CD4-positive, alpha-beta memory T cell (primary cell): ENCODE results near the gene CACNA1B. TPM values are rescaled to one million over a fixed set of nuclear protein-coding genes. Genes with fewer than 3 reads are reported as not detected.
A peak's percentile ranks its signal among the peaks of the same experiment; 100 is the strongest.
"Not testable (repeated sequence)": the region's sequence is repeated elsewhere in the genome, so short reads cannot be mapped to it uniquely, and the experiment has no call there.

Experiments
- CTCF ChIA-PET: fragments of 350-600 bp; sonication (Branson Sonifier 250); formaldehyde crosslinking; loops from one replicate; lab custom pipeline; 2021; ENCODE audit warnings: inconsistent platforms; ENCODE audit not compliant: partially characterized antibody; lab: Charles Lee
- POLR2A ChIA-PET: fragments of 350-600 bp; sonication (Branson Sonifier 250); formaldehyde crosslinking; loops from one replicate; lab custom pipeline; 2021; ENCODE audit not compliant: partially characterized antibody; lab: Charles Lee
- DNase-seq, 5 donors: peaks; one replicate each; pipeline versions ENCODE4 v3.0.0 to v3.0.0-alpha.2; 2020 to 2022; ENCODE audit warnings: mixed read lengths in 1 of 5
- H3K27ac ChIP-seq: one replicate; pipeline ENCODE4 v1.7.0; 2013; ENCODE audit warnings: low read depth, low read length
- H3K27me3 ChIP-seq: 2 replicates; pipeline ENCODE4 v1.7.0; 2013; ENCODE audit warnings: mild to moderate bottlenecking, low read length, moderate library complexity; ENCODE audit not compliant: insufficient read depth
- H3K36me3 ChIP-seq: 2 replicates; pipeline ENCODE4 v1.7.0; 2013; ENCODE audit warnings: mild to moderate bottlenecking, low read length, moderate library complexity; ENCODE audit not compliant: insufficient read depth
- H3K4me1 ChIP-seq: 2 replicates; pipeline ENCODE4 v1.7.0; 2013; ENCODE audit warnings: mild to moderate bottlenecking, low read length, moderate library complexity; ENCODE audit not compliant: insufficient read depth
- H3K4me3 ChIP-seq, 2 donors: one replicate each; pipeline ENCODE4 v1.7.0; 2013; ENCODE audit warnings: low read length in 2 of 2, mild to moderate bottlenecking in 1 of 2
- H3K9me3 ChIP-seq, 2 donors: one replicate each; pipeline ENCODE4 v1.7.0; 2013; ENCODE audit warnings: low read length in 2 of 2, control low read depth in 1 of 2; ENCODE audit not compliant: control insufficient read depth in 1 of 2
- H3K27ac Mint-ChIP-seq, 7 donors: one replicate each; pipeline ENCODE4 v1.8.0; 2020 to 2021; ENCODE audit warnings: mixed read lengths in 7 of 7, mild to moderate bottlenecking in 6 of 7, inconsistent platforms in 3 of 7, moderate library complexity in 3 of 7
- H3K27me3 Mint-ChIP-seq, 2 donors: one replicate each; pipeline ENCODE4 v1.8.0; 2020 to 2021; ENCODE audit warnings: mixed read lengths in 2 of 2
- H3K36me3 Mint-ChIP-seq, 2 donors: one replicate each; pipeline ENCODE4 v1.8.0; 2020 to 2021; ENCODE audit warnings: mixed read lengths in 2 of 2, inconsistent platforms in 1 of 2, mild to moderate bottlenecking in 1 of 2
- H3K4me1 Mint-ChIP-seq, 4 donors: one replicate each; pipeline ENCODE4 v1.8.0; 2020 to 2021; ENCODE audit warnings: mixed read lengths in 4 of 4, mild to moderate bottlenecking in 1 of 4
- H3K4me3 Mint-ChIP-seq, 8 donors: one replicate each; pipeline ENCODE4 v1.8.0; 2020 to 2021; ENCODE audit warnings: mixed read lengths in 8 of 8, mild to moderate bottlenecking in 7 of 8, moderate library complexity in 6 of 8, inconsistent platforms in 3 of 8
- H3K9me3 Mint-ChIP-seq, 8 donors: one replicate each; pipeline ENCODE4 v1.8.0; 2020 to 2021; ENCODE audit warnings: mixed read lengths in 8 of 8, mild to moderate bottlenecking in 5 of 8, inconsistent platforms in 3 of 8, moderate library complexity in 1 of 8
- intact Hi-C: fragments of 100-400 bp; cut with micrococcal nuclease; formaldehyde crosslinking; loops from one replicate; pipeline ENCODE4 v1.15.1; 2023
- polyA plus RNA-seq, 2 donors: library from polyadenylated mRNA; unstranded; fragments of 300-500 nt; fragmentation: Illumina TruSeq; gene quantifications; one replicate each; pipeline ENCODE4 v1.2.3, GENCODE V29; 2021
- total RNA-seq, 2 experiments: library from RNA; stranded (reverse); gene quantifications; one replicate each; pipeline ENCODE4 v1.2.3, GENCODE V29; 2021

CACNA1B gene
- total and polyA plus RNA-seq, 4 experiments from 2014 or later, result not detected

DNA sequence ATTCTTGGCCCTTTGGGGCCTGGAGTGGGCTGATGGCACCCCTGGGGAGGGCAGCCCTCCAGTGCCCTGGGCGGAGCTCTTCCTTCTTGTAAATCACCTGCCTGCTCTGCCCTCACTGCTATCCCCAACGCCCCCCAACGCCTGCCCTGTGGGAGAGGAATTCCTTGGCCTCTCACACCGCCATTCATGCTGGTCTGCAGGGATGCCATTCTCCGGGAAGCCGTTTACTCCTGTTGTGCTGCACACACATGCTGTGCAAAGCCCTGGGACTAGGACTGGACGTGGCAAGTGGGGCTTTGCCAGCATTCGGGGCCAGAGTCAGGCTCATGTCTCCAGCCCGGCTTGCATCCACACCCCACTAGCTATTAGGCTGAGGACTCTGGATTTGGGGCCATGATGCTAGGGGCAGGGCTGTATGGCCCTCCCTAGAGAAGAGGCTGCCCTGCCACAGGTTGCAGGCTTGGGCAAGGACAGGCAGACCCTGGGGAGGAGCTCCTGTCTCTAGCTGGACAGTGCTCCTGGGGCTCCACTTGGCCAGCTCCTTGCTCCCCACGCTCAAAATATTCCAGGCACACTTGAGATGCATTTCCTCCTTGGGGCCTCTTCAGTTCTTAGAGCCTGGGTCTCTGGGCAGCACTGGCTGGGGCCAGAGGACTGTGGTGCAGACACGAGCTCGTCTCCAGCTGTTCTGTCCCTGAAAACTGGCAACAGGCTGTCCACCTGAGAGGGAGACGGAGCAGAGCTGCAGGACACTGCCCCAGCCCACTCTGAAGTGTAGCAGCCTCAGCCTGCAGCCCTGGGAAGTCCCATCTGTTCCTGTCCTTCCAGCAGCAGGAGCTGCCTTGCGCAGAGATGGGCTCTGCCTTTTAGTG is 226.9 kb downstream of the CACNA1B start:
- no peaks in the 10 kb centered on the region for H3K36me3 ChIP-seq
- H3K4me1 ChIP-seq, result no peaks in the 10 kb centered on the region
- Mint-ChIP-seq H3K4me1 (no peaks in the 10 kb centered on the region), H3K4me3 (no peak overlapping the region), H3K27ac (no peak overlapping the region), H3K9me3 (no peaks in the 10 kb centered on the region), H3K27me3 (peaks cover 4 to 6% of the 10 kb centered on the region in 2 donors), H3K36me3 (no peaks in the 10 kb centered on the region)
- intact Hi-C loops, result no loop called here
- H3K27me3 ChIP-seq, result no peaks in the 10 kb centered on the region
- DNase-seq, result no peak
- POLR2A ChIA-PET, result no interaction called here
- CTCF ChIA-PET, result no interaction called here
- no peaks in the 10 kb centered on the region for H3K9me3 ChIP-seq
- H3K4me3 ChIP-seq, result no peak overlapping the region
- no peak overlapping the region for H3K27ac ChIP-seq

DNA sequence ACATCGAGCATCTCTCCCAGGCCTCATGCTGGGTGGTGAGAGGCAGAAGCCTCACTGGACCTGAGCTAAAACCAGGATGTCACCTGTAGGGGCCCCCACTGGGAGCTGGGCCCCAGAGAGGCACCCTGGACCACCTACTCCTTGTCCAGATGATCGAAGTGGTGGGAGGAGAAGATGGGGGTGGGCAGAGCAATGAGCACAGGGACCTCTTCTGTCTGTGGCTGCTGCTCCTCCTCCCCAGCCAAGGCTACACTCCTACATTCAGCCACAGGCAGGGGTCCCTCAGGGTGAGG is 227.5 kb downstream of the CACNA1B start:
- POLR2A ChIA-PET, result no interaction called here
- no peak overlapping the region for H3K4me3 ChIP-seq
- no peaks in the 10 kb centered on the region for H3K36me3 Mint-ChIP-seq
- CTCF ChIA-PET, result no interaction called here
- H3K36me3 ChIP-seq, result no peaks in the 10 kb centered on the region
- no peak overlapping the region for H3K27ac ChIP-seq
- H3K9me3 Mint-ChIP-seq, result no peaks in the 10 kb centered on the region
- H3K4me1 Mint-ChIP-seq, result no peaks in the 10 kb centered on the region
- H3K4me3 Mint-ChIP-seq, result no peak overlapping the region
- no peak for DNase-seq
- no peaks in the 10 kb centered on the region for H3K9me3 ChIP-seq
- no peaks in the 10 kb centered on the region for H3K27me3 ChIP-seq
- peaks cover 4 to 6% of the 10 kb centered on the region in 2 donors for H3K27me3 Mint-ChIP-seq
- intact Hi-C loops, result no loop called here
- no peak overlapping the region for H3K27ac Mint-ChIP-seq
- H3K4me1 ChIP-seq, result no peaks in the 10 kb centered on the region

DNA sequence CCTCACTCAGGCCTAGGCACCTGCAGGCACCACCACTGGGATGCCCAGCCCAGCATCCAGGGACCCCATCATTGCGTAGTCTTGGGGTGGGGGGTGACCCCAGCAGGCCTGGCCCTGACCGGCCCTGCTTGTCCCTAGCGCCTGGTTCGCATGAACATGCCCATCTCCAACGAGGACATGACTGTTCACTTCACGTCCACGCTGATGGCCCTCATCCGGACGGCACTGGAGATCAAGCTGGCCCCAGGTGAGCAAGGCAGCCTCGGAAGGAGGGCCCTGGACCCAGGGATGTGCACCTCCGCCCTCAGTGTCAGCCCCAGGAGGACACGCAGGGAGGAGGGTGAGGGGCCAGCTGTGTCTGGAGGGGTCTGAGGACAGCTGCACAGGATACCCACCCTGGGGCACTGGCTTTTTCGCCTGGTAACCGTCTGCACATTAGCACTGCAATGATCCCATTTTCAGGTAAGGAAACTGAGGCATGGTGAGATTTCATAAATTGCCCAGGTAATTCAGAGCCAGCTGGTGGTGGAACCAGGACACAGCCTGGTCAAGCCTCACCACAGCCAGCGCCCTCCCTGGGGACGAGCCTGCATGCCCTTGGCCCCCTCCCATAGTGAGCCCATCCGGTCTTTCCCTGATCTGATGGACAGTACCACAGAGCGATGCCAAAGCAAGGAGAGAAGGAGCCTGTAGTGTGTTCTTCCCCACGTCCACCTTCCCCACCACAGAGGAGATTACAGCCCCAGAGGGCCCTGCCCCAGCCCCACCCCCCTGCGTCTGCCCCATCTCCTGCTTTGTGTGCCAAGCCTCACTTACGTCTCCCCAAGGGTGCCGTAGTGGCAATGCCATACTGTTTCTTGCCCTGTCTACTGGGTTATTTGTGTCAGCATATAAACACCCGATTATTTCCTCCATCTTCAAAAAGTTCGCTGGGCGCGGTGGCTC is 228.3 kb downstream of the CACNA1B start:
- Mint-ChIP-seq H3K9me3 (no peaks in the 10 kb centered on the region), H3K27me3 (peaks cover 4 to 7% of the 10 kb centered on the region in 2 donors), H3K27ac (no peak overlapping the region), H3K4me1 (no peaks in the 10 kb centered on the region), H3K4me3 (no peak overlapping the region), H3K36me3 (no peaks in the 10 kb centered on the region)
- Histone ChIP-seq H3K27ac (no peak overlapping the region), H3K4me1 (no peaks in the 10 kb centered on the region), H3K9me3 (no peaks in the 10 kb centered on the region), H3K36me3 (no peaks in the 10 kb centered on the region), H3K4me3 (no peak overlapping the region), H3K27me3 (no peaks in the 10 kb centered on the region)
- intact Hi-C loops, result no loop called here
- no peak for DNase-seq
- ChIA-PET CTCF (no interaction called here), POLR2A (no interaction called here)

DNA sequence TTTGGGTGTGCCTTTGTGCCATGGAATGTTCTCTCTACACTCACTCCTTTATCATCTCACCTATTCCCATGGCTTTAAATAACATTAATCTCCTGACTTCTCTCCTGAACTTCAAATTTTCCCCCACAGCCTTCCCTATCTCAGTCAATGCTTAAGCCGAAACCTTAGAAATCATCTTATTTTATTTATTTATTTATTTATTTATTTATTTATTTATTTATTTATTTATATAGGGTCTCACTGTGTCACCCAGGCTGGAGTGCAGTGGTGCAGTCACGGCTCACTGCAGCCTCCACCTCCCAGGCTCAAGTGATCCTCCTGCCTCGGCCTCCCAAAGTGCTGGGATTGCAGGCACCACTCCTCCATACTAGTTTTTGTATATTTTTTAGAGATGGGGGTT is 229.5 kb downstream of the CACNA1B start:
- H3K27ac ChIP-seq, H3K27me3 ChIP-seq, H3K4me1 ChIP-seq, H3K9me3 ChIP-seq, DNase-seq, H3K9me3 Mint-ChIP-seq, POLR2A ChIA-PET, H3K27me3 Mint-ChIP-seq, H3K4me1 Mint-ChIP-seq, H3K4me3 Mint-ChIP-seq, H3K36me3 Mint-ChIP-seq, H3K4me3 ChIP-seq, H3K36me3 ChIP-seq, CTCF ChIA-PET, intact Hi-C loops: not testable (repeated sequence)
- H3K27ac Mint-ChIP-seq, result peak overlapping the region in 1 of 7 donors; percentile 59

DNA sequence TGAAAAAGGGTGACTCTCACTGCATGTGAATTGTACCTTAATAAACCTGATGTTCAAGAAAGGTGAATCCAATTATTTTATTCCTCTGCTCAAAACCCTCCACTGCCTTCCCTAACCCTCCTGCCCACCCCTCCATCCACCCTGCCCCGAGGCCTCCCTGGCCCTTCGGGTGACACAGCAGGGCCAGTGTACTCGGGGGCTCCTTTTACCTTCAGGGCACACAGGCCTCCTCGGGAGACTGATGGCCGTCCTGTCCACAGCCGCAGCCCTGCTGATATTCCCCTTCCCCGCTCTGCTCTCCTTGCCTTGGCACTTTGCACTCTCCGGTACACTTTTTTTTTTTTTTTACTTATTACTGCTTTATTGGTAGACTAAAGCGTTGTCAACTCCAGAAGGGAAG is 234.0 kb downstream of the CACNA1B start:
- intact Hi-C loops, result no loop called here
- no peaks in the 10 kb centered on the region for H3K27me3 ChIP-seq
- H3K9me3 Mint-ChIP-seq, result no peaks in the 10 kb centered on the region
- no peak overlapping the region for H3K4me3 Mint-ChIP-seq
- CTCF ChIA-PET, result no interaction called here
- POLR2A ChIA-PET, result no interaction called here
- H3K9me3 ChIP-seq, result no peaks in the 10 kb centered on the region
- H3K27ac ChIP-seq, result no peak overlapping the region
- no peaks in the 10 kb centered on the region for H3K36me3 ChIP-seq
- DNase-seq, result no peak
- H3K27ac Mint-ChIP-seq, result no peak overlapping the region
- peaks cover 4 to 8% of the 10 kb centered on the region in 2 donors for H3K27me3 Mint-ChIP-seq
- no peaks in the 10 kb centered on the region for H3K4me1 ChIP-seq
- H3K4me1 Mint-ChIP-seq, result no peaks in the 10 kb centered on the region
- H3K36me3 Mint-ChIP-seq, result no peaks in the 10 kb centered on the region
- H3K4me3 ChIP-seq, result no peak overlapping the region

DNA sequence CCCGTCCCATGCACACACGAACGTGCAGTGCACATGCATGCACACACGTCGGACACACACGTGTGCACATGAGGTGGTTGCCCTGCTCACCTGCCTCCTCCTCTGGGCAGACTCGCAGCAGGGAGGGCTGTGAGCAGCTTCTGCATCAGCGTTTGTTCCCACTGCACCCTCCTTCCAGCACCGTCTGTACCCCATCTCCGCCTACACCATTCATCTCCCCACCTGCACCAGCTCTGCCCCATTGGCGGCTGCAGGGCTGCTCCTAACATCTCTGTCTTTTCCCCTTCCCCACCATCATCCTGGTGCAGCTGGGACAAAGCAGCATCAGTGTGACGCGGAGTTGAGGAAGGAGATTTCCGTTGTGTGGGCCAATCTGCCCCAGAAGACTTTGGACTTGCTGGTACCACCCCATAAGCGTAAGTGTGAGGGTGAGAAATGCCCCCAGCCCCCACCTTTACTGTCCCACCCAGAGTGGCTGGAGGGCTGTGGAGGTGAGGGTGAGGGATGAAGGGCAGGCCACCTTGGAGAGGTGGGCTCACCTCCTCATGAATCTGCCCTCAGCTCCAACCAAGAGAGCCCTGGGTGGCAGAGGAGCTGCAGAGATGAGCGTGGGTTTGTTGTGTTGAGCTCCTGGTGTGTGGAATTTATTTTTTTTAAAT is 234.6 kb downstream of the CACNA1B start:
- Mint-ChIP-seq H3K36me3 (no peaks in the 10 kb centered on the region), H3K4me3 (no peak overlapping the region), H3K27me3 (peaks cover 2 to 4% of the 10 kb centered on the region in 2 donors), H3K4me1 (no peaks in the 10 kb centered on the region), H3K9me3 (no peaks in the 10 kb centered on the region), H3K27ac (no peak overlapping the region)
- ChIA-PET CTCF (no interaction called here), POLR2A (no interaction called here)
- H3K27me3 ChIP-seq, result no peaks in the 10 kb centered on the region
- no peaks in the 10 kb centered on the region for H3K4me1 ChIP-seq
- no peaks in the 10 kb centered on the region for H3K9me3 ChIP-seq
- H3K27ac ChIP-seq, result no peak overlapping the region
- H3K36me3 ChIP-seq, result no peaks in the 10 kb centered on the region
- no peak for DNase-seq
- no peak overlapping the region for H3K4me3 ChIP-seq
- intact Hi-C loops, result no loop called here
